ENCODE results near the gene CNTN5.
"Not testable (repeated sequence)": the region's sequence is repeated elsewhere in the genome, so short reads cannot be mapped to it uniquely, and the experiment has no call there.

The CNTN5 gene

DNA sequence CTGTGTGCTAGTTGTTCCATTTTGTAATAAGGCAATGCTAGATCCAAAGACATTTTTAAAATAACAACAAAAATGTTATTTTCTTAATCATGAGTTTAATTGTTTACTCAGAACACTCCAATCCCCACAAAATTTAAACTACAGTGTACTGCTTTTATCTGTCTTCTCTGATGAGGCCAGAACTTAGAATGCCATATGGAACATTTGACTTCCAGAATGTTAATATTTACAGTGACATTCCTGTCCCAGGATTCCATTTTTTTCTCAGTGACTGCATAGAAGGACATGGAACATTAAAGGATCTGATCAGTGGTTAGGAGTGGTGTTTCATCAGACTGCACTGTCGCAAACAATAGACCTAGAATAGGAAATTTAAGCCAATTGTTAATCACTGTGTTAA is 1171.4 kb downstream of the CNTN5 start:
- DNase-seq (ENCODE audit: low read depth, low spot score), result no peak

DNA sequence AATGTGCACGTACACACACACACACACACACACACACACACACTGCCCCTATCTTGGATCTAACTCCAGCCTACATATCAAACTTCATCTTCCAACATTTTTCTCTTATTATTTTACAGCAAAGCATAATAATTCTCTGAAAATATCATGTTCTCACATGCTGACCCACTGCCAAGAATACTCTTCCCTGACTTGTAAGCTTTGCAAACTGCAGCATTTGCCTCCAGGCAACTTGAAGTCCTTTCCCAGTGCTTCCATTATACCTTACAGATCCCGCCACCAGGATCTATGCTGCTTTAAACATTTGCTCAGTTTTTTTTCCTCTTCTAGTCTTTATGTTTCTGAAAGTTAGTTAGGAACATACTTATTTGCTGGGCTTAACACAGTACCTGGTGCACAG is 1183.0 kb downstream of the CNTN5 start:
- no peak for DNase-seq (ENCODE audit: low read depth, low spot score)

DNA sequence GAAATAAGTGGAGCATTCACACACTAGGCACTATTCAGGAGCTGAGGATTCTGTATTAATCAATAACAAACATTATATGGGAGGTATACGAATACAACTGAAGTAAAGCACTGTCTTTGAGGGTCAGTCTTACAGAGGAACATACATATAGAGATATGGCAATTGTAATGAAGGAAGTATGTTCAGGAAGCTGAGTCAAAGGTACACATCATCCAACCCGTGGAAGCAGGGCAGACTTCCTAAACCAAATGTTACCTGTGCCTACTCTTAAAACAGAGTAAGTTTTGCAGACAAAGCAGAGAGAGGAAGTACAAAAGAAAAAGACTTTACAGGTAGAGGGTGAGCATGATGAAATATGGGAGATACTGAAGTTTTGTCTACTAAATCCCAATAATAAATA is 1185.2 kb downstream of the CNTN5 start:
- DNase-seq (ENCODE audit: low read depth, low spot score), result no peak

DNA sequence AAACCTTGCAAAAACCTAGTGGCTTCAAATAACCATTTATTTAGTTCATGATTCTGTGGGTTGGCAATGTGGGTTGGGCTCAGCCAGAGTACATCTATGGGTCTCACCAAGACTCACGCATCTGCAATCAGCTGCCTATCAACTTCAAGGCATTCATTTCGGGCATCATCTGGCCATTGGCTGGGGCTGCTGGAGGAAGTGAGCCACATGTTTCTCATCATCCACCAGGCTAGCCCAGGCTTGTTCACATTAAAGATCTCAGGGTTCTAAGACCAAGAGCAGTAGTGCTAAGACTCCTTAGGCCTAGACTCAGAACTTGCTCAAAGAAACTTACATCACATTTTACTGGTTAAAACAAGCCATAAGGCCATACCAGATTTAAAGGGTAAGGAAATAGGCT is 1187.5 kb downstream of the CNTN5 start:
- no peak for DNase-seq (ENCODE audit: low read depth, low spot score)

DNA sequence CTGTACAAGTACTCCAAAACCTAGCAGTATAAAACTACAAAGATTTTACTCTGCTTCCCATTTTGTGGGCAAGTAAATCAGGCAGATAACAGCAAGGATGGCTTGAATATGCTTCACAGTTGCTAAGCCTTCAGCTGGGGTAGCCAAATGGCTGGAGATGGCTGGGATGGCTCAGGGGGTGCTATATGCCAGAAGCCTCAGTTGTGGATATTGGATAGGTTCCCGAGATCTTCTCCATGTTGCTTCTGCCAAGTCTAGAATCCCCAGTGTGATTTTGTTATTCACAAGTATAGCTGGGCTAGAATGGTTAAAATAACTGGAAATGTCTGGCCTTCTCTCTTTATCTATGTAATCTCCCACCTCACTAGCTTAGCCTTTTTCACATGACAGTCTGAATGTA is 1194.0 kb downstream of the CNTN5 start:
- DNase-seq (ENCODE audit: low read depth, low spot score), result no peak

DNA sequence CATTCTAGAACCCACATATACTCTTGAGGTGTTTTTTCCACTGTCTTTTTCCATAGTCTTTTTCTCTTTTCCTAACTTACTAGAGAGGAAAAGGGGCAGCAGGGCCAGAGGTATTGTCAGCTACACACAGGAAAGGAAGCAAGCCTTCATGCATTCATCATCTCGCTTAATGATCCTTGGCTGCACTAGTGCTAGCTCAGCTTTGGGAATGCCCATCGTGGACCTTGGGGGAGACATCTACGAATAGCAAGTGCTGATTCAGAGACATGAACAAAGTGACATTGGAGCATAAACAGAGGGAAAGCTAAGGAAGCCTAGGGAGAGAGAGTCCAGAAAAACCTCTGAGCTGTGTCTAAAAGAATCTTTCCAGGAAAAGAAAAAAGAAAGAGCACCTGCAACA is 1200.1 kb downstream of the CNTN5 start:
- DNase-seq (ENCODE audit: low read depth, low spot score), result no peak

DNA sequence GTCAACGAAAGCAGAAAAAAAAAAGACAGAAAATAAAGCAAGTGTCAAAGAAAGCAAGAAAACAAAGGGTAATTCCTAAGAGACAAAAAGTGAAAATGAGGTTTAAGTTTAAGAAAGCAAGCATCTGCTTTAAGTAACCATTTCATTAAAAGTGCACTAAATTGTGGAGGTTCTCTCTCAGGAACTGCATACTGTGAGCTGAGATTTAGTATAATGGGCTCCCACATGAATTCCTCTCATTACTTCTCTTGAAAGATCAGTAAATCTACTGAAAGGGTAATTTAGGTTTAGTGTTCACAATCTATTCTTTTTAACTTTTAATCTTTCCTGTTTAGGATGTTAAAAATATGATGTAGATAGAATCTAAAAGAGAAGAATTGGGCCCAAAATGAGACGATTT is 1201.0 kb downstream of the CNTN5 start:
- DNase-seq (ENCODE audit: low read depth, low spot score), result no peak

DNA sequence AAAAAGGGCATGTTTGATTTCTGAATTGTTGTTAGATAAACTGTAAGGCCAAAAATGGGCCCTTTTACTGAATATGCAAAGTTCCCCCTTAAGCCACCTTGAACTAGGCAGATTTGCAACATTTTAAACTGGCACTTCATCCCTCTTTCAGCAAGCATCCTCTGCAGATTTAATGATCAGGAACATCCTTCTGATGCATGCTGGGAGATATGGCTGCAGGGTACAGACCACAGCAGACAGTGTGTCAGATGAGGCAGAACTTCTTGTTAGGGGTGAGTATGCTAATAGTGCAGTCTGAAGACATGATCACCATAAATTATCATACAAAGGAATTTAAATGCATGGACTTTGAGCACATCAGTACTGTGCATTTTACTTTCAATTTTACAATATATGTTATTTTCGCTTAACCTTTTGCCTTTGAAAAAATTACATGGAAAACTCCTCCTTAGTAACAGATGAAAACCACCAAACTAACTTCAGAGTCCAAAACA is 1203.8 kb downstream of the CNTN5 start:
- DNase-seq (ENCODE audit: low read depth, low spot score), result no peak

DNA sequence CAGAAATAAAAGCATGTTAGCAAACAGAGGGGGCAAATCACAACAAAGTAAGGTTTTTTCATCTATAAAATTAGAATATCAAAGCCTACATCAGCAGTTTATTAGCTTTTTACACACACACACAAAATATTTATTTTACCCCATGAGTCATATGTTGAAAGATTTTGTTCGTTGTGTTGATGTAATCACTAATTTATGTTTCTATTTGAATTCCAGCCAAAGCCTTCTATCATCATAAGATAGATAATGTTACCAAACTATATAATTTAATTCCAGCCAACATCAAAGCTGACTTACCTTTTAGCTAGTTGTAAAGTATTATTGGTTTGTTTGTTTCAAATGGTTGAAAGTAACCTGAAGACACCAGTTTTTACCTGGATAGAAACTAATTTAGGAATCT is 1208.3 kb downstream of the CNTN5 start:
- DNase-seq (ENCODE audit: low read depth, low spot score), result no peak

DNA sequence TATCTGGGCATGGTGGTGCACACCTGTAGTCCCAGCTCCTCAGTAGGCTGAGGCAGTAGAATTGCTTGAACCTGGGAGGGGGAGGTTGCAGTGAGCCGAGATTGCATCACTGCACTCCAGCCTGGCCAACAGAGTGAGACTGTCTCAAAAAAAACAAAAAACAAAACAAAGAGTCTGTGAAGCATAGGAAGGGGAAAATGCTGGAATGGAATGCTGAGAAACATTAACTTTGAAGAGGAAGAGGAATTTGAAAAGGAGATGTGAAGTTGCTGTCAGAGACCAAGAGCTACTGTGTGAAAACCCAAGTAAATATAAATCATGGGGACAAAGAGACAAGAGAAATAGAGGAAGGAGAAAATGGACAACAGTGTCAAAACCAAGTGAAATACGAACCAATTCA is 1211.3 kb downstream of the CNTN5 start:
- DNase-seq (ENCODE audit: low read depth, low spot score), result no peak

DNA sequence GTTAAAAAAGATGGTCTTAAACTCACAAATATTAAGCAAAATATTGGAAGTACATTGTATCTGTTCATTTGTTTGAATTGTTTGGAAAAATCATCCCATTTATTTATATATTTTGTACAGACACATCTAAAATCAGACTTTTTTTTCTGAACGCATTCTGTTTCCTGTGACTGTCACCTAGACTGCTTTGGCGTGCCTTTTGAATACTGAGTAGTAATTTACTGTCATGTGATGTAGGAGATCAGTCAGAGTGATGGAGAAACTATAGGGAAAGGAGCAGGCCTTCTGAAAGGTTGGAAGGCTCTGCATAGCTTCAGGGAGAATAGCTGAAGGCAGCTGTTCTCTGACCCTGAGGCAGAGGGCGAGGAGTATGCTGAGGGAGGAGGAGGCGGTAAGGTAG is 1214.3 kb downstream of the CNTN5 start:
- DNase-seq (ENCODE audit: low read depth, low spot score), result no peak

DNA sequence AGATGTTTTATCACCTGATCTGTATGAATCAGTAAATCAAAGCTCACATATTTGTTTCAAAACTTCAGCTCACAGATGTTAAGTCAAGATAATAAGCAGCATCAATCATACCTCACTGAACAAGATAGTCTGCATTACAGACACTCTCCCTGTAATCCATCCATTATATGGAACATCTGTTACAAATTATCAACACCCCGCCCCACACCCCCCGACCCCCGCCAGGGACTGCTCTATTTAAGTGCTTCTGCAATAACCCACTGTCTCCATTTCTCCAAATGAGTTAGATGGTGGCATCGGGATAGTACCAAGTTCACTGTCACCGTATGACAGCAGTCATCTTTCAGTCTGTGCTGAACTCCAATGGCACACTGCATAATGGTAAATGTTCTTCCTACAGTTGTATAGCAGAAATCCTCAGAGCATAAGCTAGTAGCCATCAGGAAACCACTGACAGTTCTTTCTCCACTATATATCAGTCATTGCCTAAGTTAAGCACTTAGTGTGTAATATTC is 1219.3 kb downstream of the CNTN5 start:
- DNase-seq (ENCODE audit: low read depth, low spot score), result no peak

DNA sequence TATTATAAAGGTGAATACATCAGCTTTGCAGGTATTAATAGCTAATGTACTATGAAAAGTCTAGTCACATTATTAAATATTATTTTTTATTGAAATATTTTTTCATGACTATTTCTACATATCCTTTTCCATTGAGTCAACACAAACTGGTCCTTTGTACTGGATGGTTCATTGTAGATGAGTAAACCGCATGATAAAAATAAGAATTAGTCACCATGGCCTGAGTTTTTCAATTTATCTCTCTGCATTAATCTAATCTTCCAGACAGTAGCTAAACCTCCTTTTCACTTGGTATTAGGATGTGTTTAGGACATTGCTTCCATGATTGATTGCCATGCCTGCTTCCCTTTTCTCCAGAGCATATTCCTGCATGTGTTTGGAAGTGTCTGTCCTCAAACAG is 1227.0 kb downstream of the CNTN5 start:
- DNase-seq (ENCODE audit: low read depth, low spot score), result no peak

DNA sequence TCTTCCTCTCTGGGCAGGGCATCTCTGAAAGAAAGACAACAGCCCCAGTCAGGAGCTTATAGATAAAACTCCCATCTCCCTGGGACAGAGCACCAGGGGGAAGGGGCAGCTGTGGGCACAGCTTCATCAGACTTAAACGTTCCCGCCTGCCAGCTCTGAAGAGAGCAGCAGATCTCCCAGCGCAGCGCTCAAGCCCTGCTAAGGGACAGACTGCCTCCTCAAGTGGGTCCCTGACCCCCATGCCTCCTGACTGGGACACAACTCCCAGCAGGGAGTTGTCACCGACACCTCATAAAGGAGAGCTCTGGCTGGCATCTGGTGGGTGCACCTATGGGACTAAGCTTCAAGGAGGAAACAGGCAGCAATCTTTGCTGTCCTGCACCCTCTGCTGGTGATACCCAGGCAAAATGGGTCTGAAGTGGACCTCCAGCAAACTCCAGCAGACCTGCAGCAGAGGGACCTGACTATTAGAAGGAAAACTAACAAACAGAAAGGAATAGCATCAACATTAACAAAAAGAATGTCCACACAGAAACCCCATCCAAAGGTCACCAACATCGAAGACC is 1236.6 kb downstream of the CNTN5 start:
- not testable (repeated sequence) for DNase-seq (ENCODE audit: low read depth, low spot score)

DNA sequence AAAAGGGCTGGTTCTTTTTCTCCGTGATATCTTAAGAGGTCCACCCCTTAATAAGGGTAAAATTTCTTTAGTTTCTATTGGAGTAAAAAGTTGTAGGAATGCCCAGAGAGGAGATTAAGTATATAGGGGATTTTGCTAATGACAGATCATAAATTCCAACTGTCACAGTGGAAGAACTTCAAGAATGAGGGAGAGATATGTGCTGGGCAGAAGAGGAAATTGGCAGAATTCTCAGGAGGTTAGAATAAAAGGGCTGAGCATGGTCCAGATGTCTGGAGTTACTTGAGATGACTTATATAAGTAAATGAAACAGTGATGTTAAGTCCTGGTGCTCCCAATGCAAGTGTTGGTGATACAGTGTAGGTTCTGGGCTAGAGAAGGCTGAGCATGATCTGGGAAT is 1248.8 kb downstream of the CNTN5 start:
- no peak for DNase-seq (ENCODE audit: low read depth, low spot score)

DNA sequence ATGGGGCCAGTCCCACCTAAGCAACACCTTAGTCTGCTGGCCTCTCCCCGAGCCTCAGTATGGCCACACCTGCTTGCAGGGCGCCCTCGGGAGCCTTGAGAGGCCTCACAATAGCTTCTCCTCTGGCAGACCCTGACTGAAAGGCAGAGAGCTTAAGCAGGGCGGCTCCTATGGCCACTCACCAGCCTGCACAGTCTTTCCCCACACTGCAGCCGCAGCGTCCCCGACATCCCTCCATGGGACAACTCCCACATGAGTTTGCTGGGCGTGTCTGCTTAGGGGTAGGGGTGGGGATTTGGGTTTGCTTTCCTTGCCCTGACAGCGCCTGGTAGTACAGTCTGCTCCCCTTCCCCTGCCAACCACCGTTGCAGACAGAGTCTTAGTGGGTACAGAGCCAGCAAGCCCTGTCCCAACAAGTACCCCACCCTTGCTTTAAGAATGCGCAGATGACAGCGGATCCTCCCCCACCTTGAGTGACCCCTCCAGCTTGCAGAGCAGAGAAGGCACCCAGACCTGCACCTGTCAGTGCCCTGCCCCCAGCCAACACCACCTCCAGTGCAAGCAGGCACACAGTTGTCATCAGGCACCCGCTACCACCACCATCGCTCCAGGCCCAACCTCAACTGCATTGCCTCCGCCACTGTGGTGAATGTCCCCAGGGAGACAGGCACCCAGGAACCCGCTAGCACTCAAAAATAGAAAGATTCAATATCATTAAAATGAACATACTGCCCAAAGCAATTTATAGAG is 1252.5 kb downstream of the CNTN5 start:
- DNase-seq (ENCODE audit: low read depth, low spot score), result no peak

DNA sequence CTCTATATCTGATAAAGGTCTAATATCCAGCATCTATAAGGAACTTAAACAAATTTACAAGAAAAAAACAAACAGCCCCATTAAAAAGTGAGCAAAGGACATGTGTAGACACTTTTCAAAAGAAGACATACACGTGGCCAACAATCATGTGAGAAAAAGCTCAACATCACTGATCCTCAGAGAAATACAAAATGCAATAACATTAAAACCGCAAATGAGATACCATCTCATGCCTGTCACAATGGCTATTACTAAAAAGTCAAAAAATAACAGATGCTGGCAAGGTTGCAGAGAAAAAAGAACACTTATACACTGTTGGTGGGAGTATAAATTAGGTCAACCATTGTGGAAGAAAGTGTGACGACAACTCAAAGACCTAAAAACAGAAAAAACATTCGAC is 1253.7 kb downstream of the CNTN5 start:
- DNase-seq (ENCODE audit: low read depth, low spot score), result not testable (repeated sequence)

DNA sequence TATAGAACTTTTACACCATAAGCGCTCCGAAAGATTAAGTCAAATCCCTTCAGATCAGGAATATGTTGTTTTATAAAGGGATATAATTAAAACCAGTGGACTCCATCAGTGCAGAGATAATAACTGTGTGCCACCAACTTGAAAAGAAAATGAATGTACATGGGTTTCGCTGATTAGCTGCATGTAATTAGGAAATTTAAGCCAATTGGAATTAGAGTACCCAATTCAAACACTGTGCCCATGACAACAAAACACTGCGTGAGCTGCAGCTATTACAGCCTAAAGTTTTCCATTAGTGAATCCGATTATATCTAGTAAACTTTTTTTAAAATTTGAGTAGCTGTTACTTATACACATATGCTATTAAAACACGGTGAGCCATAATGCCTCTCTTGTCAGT is 1274.0 kb downstream of the CNTN5 start:
- no peak for DNase-seq (ENCODE audit: low read depth, low spot score)

DNA sequence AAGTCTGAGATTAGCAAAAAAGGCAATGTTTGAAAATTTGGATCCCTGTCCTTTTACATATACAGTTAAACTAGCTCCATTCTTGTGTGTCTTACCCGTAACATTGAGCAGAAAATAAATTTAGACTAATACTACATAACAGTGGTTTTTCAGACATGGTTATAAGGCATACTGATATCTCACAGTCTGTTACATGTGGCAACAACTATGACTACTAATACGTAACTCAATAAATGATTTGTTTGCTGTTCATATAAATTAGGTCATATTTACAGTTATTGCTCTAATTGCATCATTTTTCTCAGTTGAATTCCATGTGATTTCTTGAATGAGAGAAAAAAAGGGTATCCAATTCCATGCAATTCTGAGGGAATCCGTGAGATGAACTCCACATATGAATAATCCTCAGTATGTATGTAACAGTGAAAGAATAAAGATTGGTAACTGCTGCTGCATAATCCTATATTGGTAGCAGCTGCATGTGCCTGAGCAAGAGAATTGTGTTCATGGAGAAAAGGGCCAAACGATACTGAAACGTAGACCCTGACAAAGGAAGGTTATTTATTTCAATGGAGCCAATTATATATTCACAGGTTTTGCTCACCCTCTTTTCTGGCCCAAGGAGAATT is 1275.4 kb downstream of the CNTN5 start:
- no peak for DNase-seq (ENCODE audit: low read depth, low spot score)

DNA sequence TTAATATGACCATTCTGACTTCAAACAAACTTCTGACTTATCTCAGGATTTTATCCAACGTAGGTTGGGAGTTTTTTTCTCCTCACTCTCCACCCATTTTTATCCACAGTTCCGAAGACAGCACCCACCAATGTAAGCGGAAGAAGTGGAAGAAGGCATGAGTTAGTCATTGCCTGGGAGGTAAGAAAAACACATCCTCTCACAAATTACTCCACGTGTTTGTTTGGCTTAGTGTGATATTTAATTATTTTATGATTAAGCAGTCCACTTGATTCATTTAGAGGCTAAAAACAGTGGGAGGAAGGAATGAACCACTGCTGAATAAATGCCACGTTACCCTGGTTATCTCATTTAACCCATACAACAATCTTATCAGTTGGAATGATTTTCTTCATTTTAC is 1276.8 kb downstream of the CNTN5 start:
- no peak for DNase-seq (ENCODE audit: low read depth, low spot score)

DNA sequence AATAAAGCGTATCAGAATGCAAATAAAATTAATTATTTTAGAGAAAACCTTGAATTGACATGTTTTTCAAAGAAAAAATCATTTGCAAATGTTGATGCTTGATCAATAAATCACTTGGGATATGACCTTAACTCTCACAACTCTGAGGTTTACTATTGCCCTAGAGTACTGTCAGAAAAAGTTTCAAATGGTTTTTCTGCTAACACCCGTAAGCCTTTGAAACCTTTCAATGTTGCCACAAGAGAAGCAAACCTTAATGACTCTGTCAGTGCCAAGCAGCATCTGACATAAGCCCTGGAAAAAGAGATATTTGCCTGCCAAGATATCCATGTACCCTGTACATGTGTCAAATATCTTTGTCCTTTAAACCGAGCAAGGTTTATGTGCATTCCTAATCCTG is 1282.1 kb downstream of the CNTN5 start:
- no peak for DNase-seq (ENCODE audit: low read depth, low spot score)

DNA sequence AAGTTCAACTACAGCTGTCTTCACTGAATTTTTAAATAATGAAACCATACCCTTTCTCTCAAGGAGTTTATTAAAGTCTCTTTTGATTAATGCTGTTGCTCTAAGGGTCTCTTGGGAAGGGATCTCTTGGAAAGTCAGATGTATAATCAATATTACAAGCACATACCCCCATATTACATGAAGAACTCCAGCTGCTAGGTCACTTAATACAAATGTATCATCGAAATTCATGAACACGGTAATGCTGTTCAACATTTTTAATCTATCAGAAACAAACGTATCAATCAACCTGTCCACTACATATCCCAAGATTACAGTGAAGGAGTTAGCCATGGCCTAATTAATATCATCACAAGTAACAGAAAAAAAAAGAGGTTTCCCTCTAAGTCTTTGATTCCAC is 1283.1 kb downstream of the CNTN5 start:
- no peak for DNase-seq (ENCODE audit: low read depth, low spot score)

DNA sequence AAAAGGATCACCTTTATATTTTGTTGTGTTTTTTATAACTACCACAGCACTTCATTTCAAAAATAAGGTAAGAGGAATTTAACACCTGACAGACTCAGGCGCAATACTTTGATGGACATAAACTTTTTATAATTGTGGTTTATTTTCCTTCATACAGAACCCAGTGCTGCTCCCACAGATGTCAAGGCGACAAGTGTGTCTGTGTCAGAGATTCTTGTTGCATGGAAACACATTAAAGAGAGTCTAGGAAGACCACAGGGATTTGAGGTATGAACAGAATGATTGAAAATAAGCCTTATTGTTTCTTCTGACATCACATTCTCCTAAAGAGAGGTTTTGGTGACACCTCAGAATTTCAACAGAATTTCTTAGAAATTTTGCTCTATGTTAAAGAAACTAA is 1287.5 kb downstream of the CNTN5 start:
- no peak for DNase-seq (ENCODE audit: low read depth, low spot score)

Measured in smooth muscle cell of the brain vasculature (primary cell).